Left colon (tissue), 2 donors: ENCODE data around the gene PLK5. TPM values are rescaled to one million over a fixed set of nuclear protein-coding genes. Genes with fewer than 3 reads are reported as not detected.
"Not testable (repeated sequence)": the region's sequence is repeated elsewhere in the genome, so short reads cannot be mapped to it uniquely, and the experiment has no call there.

Experiments used
- ATAC-seq: fragments of 200-7000 bp; cut with Tn5 transposase; one replicate; pipeline ENCODE4 v1.9.1; 2020; ENCODE audit warnings: mild to moderate bottlenecking, moderate library complexity
- DNase-seq, 2 donors: peaks; one replicate each; pipeline ENCODE4 v3.0.0-alpha.2; 2020
- intact Hi-C, 2 donors: fragments of 100-400 bp; cut with DNase I in 1 of 2; cut with micrococcal nuclease in 1 of 2; formaldehyde crosslinking; loops; one replicate each; pipeline versions ENCODE4 v1.11.2 to v1.14.0; 2022; cut with DNase I, micrococcal nuclease
- total RNA-seq, 2 donors: library from RNA; stranded (reverse); fragmentation: NEBNext Ultra II Directional; extraction: Animal tissue kit (Norgen Biotek cat#: 25700); gene quantifications; one replicate each; pipeline ENCODE4 v1.2.1, GENCODE V29; 2021
- donor health status: DM: no; HTN: no; CAD: no.
- donor health status: DM: yes; HTN: yes; CAD: no.

PLK5 gene
- total RNA-seq, 2 donors from 2014 or later = not detected

DNA sequence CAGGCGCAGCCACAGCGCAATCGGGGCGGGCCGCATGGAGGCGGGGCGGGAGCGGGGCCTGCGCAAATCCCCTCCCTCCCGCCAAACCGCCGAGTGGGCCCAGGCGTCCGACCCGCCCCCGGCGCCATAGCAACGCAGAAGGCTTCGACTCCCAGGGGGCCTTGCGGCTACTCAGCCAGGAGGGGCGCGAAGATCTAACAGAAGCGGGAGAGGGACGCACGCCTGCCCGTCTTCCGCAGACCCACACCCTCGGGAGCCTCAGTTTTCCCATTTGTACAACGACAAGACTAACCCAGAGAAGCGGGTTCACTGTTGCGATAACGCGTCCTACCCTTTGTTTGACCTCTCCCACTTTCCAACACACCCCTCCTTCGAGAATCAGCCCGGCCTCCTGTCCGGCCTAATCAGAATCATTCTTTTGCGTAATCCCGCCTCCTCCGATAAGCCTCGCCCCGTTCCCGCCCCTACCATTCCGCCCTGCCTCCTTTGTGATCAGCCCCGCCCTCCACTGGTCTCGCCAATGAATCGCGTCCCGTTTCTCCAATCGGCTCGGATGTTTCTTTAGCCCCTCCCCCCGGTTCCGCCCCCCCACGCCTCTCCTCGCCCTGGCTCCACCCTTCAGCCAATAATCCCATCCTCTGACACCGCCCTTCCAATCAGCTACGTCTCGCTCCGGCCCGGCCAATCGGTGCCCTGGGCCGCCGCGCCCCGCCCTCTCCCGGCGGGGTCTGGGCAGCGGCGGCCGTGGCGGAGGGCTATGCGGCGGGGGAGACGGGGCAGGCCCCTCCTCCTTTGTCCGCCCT is 33.4 kb upstream of the PLK5 start, which contains the start of gene PCSK4:
TSS of gene PCSK4 (minus strand) at position 40 of the 803 bp plus-strand sequence. CDS start at position 36, 4 bp downstream.
- ATAC-seq (peak; percentile 84), DNase-seq (peak; percentile 99)
- intact Hi-C loops = no loop called here

DNA sequence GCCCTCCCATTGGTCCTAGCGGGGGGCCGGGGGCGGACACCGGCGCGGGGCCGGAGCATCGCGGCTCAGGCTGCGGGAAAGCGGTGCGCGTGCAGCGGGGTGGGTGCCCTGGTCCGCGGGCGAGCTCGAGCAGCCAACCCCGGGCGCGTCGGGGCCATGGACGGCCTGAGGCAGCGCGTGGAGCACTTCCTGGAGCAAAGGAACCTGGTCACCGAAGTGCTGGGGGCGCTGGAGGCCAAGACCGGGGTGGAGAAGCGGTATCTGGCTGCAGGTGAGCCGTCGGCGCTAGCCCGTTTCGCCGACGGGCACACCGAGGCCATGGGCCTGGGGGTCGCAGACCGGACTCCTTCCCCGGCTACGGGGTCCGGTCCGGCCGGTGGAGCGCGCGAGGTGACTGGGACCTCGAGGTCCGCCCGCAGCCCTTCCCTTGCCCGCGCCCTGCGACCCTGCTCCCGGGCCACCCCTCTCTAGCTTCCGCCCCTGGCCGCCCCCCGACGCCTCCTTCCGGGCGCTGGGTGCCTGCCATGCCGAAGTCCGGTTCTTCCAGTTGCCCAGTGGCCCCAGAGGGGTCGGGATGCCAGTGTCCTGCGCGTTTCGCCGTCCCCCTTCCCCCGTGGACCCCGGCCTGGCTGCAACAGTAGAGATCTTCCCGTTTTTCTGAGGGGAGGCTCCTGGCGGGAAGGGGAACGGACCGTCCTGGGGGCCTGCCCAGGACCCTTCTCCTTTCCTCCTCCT is 32.6 kb upstream of the PLK5 start, which contains the start of gene REEP6:
TSS of gene REEP6 (plus strand) at position 68 of the 735 bp plus-strand sequence. CDS start at position 157, 89 bp downstream.
- intact Hi-C loops = no loop called here
- DNase-seq (no peak), ATAC-seq (no peak)

DNA sequence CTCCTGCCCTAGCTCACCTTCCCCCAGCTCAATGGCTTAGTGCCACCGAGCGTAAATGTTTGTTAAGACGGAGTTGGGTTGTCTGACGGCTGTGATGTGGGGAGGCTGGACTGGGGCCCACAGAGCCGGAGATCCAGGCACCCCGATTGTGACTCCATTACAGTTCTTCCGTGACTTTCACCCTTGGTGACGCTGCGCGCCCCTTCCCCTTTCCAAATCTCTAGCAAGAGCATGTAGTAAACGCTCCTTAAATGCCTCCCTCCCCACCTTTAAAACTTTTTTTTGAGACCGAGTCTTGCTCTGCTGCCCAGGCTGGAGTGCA is 32.1 kb upstream of the PLK5 start:
- ATAC-seq (no peak), DNase-seq (no peak)
- intact Hi-C loops = no loop called here

DNA sequence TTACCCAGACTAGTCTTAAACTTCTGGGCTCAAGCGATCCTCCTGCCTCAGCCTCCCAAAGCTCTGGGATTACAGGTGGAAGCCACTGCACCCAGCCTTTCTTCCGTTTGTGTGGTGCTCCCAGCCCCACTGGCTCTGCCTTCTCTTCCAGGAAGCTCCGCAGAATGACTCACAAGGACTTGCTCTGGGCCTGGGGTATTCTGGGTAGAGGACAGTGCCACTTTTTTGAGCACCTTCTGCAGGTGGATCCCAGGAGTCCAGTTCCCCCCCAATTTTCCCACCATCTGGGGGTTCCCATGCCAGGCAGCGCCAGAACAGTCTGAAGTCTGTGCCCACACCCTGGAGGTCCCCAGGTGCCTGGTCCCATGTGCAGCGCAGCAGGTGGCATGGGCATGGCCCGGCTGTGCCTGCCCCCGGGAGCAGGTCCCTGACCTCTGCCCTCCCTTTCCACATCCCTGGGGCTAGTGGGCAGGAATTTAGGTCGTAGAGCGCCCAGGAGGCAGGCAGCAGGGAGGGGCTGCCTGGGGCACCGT is 31.3 kb upstream of the PLK5 start:
- DNase-seq (no peak), ATAC-seq (no peak)
- intact Hi-C loops = no loop called here

DNA sequence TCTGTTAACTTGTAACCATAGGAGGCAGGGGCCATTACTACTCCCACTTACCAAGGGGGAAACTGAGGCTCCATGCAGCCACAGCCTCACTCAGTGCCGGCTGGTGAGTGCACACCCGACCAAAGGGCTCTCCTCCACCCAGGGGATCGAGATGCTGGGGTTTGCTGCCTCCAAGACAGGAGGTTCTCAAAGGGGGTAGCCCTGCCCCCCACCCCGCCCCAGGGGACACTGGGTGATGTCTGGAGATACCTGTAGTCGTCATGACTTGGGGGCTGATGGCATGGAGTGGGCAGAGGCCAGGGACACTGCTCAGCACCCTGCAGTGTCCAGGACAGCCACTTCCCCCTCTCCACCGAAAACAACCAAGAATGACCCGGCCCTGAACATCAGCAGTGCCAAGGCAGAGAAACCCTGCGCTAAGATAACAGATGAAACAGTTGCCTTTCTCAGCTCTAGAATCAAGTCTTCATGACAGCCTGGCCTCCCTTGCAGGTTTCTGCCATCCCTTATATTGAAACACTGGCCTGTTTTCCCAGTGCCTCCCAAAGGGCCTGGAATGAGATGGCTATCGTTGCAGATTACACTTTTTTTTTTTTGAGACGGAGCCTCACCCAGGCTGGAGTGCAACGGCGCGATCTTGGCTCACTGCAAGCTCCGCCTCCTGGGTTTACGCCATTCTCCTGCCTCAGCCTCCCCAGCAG is 29.6 kb upstream of the PLK5 start:
- ATAC-seq = no peak
- intact Hi-C loops = no loop called here
- no peak for DNase-seq

DNA sequence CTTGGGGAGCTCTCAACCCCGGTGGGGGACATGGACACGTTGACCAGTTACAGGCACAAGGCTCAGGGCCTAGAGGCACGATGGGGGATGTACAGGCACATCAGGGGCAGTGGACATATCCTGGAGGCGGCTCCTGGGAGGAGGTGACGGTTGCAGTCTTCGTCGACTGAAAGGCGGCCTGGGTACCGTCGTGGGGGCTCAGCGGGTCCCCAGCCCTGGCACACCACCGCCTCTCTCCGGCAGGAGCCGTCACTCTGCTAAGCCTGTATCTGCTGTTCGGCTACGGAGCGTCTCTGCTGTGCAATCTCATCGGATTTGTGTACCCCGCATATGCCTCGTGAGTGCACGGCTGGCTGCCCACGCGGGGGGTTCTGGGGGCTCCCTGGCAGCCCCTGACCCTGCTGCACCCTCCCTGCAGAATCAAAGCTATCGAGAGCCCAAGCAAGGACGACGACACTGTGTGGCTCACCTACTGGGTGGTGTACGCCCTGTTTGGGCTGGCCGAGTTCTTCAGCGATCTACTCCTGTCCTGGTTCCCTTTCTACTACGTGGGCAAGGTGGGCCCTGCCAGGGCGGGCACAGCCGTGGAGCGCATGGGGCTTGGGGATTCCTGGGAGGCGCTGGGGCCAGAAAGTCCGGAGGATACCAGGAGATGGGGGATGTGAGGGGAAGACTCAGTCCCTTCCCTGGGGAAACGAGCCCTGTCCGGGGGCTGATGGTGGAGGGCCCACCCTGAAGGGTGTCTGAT is 28.7 kb upstream of the PLK5 start:
- ATAC-seq (no peak), DNase-seq (no peak)

DNA sequence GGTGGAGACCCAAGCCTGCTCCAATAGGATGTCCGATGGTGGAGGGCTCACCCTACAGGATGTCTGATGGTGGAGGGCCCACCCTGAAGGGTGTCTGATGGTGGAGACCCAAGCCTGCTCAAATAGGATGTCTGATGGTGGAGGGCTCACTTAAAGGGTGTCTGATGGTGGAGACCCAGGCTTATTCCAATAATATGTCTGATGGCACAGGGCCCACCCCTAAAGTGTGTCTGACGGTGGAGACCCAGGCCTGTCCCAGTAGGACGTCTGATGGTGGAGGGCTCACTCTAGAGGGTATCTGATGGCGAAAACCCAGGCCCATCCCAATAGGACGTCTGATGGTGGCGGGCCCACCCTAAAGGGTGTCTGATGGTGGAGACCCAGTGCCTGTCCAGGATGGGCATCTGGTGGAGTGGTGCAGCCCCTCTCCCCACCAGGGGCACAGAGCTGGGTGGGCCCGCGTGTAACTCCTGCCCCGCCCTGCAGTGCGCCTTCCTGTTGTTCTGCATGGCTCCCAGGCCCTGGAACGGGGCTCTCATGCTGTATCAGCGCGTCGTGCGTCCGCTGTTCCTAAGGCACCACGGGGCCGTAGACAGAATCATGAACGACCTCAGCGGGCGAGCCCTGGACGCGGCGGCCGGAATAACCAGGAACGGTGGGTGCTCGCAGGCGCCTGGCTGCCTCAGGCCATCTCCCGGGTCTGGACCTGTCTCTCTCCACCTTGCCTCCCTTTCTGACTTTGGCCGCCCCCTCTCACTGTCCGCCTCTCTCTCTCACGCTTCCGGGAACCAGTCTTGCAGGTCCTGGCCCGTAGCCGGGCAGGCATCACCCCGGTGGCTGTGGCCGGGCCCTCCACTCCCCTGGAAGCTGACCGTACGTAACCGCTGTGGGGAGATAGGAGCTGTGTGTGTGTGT is 27.8 kb upstream of the PLK5 start:
- ATAC-seq = peak; percentile 17
- intact Hi-C loops = no loop called here
- DNase-seq = no peak

More for the DNA sequence above, 28.7 kb upstream of the PLK5 start:
- intact Hi-C loops = no loop called here

DNA sequence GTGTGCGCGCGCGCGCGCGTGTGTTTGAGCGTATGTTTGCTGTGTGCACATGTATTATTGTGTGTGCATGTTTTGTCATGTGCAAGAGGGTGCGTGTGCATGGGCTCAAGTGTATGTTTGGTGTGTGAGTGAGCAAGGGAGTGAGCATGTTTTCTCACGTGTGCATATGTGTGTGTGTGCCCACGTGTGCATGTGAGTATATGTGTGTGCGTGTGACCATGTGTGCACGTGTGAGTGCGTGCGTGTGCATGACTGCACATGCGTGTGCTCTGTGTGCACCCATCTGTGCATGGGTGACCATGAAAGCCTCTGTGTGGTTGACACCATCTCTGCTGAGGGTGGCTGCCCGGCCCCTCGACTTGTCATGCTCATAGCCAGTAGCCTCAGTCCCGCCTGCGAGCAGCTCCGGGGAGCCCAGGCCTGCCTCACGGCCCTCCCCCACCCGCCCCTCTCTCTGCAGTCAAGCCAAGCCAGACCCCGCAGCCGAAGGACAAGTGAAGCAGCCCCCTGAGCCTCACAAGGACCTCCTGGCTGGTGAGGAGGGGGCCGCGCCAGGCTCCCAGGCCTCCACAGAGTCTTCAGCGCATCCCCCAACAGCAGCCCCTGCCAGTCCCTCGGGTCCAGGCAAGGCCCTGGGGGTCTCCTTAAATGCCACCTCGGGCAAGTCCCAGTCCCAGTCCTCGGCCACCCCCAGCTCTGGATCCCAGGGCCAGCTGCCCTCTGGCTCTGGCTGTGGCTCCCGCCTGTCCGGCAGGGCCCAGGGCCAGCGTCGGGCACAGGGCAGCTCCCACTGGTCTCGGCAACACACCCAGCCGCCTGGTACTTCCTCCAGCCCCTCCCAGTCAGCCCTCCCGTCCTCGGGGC is 26.9 kb upstream of the PLK5 start:
- DNase-seq (no peak), ATAC-seq (no peak)
- intact Hi-C loops = no loop called here

DNA sequence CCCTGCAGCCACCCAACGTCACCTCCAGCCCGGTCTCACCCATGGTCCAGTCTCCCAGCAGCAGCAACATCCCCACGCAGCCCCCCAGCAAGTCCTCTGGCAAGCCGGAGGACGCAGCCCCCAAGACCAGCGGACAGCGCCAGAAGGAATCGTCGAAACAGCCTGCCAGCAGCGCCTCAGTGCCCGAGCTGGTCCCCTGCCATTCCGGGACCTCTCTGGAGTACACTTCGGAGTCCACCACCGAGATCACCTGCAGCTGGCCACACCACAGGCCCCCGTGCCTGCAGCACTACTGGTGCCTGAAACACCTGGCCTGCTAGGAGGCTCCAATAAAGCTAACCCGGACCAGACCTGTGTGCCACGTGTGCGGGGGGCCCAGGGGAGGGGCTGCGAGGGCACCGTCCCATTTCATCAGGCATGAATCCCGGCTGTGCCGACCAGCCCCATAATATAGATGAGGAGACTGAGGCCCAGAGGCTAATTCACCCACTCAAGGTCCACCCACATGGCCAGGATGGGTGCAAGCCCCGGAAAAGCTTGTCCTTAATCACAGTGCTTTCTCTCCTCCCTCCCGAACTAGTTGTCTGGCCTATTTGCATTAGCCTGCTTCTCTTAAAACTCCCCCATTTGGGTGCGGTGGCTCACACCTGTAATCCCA is 26.2 kb upstream of the PLK5 start:
- ATAC-seq (no peak), DNase-seq (no peak)
- intact Hi-C loops = no loop called here

DNA sequence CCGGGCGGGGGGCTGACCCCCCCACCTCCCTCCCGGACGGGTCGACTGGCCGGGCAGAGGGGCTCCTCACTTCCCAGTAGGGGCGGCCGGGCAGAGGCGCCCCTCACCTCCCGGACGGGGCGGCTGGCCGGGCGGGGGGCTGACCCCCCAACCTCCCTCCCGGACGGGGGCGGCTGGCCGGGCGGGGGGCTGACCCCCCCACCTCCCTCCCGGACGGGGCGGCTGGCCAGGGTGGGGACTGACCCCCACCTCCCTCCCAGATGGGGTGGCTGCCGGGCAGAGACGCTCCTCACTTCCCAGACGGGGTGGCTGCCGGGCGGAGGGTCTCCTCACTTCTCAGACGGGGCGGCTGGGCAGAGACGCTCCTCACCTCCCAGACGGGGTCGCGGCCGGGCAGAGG is 24.6 kb upstream of the PLK5 start:
- intact Hi-C loops, ATAC-seq, DNase-seq: not testable (repeated sequence)

DNA sequence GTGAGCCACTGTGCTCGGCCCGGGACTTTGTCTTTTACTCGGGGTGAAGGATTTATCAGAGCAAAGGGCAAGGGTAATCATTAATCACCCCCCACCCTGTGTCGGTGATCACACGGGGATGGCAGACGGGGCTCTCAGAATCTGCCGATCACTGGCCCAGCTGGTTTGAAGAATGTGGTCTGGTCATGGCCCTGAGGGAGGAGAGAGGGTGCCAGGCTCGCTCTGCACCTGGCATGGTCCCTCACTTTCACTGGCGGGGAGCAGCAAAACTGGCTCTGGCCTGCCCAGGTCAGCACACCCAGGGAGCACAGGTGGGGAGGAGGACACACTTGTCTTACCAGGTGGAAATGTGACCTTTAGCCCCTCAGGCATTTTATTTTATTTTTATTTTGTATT is 22.7 kb upstream of the PLK5 start:
- ATAC-seq = peak; percentile 25
- intact Hi-C loops = no loop called here
- no peak for DNase-seq

DNA sequence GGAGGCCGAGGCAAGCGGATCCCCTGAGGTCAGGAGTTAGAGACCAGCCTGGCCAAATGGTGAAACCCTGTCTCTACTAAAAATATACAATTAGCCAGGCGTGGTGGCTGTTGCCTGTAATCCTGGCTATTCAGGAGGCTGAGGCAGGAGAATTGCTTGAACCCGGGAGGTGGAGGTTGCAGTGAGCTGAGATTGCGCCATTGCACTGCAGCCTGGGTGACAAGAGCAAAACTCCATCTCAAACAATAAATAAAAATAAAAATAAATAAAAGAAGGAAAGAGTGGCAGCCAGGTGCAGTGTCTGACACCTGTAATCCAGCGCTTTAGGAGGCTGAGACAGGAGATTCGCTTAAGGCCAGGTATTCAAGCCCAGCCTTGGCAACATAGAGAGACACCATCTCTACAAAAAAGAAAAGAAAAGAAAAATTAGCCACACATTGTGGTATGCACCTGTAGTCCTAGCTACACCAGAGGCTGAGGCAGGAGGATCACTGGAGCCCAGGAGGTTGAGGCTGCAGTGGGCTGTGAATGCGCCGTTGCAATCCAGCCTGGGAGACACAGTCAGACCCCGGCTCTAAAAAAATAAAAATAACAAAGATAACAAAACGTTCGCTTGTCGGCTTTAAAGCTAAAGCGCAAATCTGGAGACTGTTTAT is 21.3 kb upstream of the PLK5 start:
- ATAC-seq = no peak
- intact Hi-C loops = no loop called here
- DNase-seq = no peak

DNA sequence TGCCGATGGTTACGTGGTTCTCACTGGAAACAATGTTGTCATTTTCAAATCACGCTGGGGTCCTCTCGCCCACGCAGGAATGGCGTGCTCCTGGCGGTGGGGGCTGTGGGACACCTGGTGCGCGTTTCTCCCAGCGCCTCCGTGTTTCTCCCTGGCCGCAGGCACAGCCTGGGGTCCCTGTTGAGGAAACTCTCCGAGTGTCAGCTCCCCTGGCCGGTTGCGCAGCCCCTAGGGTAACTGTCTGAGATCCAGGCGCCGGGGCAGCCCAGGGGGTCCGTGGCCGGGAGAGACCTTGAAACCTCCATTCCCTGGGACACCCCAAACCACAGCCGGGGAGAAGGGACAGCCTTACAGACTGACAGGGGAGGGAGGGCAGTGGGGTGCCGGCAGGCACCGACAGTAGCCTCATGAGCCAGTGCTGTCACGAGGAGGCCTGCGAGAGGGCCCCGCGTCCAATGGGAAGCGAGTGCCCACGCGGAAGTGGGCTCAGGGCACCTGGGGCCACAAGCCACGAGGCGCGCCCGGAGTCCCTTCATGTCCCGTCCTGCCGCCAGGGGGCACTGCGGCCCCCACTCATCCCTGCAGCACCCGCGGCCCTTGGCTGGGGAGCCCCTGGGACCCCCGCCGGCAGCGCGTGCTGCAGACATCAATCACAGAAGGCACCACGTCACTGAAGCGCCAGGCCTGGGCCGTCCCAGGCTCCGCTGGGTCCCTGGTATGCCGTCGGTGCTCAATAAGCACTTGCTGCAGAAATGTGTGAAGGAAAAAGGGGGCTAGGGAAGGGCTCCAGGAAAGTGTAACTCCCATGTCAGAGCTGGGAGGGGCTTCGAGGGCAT is 20.6 kb upstream of the PLK5 start:
- DNase-seq (peak in 1 of 2 donors; percentile 69), ATAC-seq (no peak)

DNA sequence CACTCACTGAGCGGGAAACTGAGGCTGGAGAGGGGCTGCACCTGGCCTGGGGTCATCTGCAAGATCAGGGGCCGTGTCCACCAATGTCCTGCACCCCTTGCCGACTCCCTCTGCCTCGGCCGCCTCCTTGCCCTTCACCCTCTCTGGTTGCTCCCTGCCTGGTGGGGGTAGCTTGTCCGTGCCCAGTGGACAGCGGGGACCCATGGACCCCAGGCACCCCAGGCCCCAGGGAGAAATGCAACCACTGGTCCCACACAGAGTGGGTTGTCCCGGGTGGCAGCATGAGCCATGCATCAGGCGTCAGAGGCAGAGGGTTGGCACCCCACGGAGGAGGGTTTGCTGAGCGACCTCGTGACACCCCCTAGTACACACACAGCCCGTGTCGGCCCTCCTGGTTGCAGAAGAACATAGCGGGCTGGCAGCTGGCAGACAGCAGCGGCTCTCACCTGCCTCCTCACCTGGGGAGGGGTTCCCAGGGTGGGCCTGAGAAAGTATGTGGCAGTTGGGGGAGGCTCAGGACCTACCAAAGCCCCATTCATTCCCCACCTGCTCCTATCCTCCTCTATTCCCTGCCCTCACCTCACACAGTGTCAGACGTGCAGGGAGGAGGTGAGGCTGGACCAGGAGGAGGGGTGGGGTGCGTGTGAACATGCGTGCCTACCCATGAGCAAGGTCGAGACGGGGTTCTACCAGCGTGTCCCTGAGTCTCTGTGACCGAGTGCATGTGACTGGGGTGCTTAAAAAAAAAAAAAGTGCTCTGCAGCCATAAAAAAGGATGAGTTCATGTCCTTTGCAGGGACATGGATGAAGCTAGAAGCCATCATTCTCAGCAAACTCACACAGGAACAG is 19.7 kb upstream of the PLK5 start:
- ATAC-seq (no peak), DNase-seq (no peak)
- intact Hi-C loops = no loop called here

More for the DNA sequence above, 20.6 kb upstream of the PLK5 start:
- intact Hi-C loops = no loop called here
